Activated CD4-positive, alpha-beta T cell treated with anti-CD3 and anti-CD28 coated beads for 24 hours (primary cell): ENCODE measurements around the gene TEX44.
A peak's percentile ranks its signal among the peaks of the same experiment; 100 is the strongest.

Experiments
- DNase-seq, 2 donors: peaks; one replicate each; pipeline ENCODE4 v3.0.0-alpha.2; 2020; ENCODE audit warnings: low read depth in 2 of 2

Gene TEX44

GRCh38 chr2:231633241-231633976, 40.7 kb downstream of the TEX44 start:
- DNase-seq: no peak

DNA sequence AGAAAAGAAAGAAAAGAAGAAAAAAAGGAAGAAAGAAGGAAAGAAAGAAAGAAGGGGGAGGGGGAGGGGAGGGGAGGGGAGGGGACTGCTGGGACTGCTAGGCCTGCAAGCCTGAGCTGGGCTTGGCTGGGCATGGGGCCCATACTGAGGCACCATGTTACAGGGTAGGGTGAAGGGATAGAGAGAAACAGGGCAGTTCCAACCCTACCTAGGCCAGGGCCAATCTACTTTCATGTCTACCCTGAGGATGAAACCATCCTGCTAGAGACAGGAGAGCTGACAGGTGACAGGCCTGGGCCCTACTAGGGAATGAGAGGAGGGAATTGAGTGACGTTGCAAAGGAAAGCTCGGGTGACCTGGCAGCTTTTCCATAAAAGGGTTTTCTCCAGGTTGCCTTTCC, 41.7 kb downstream of the TEX44 start:
- no peak for DNase-seq

GRCh38 chr2:231634951-231635875, 42.5 kb downstream of the TEX44 start:
- DNase-seq: no peak

GRCh38 chr2:231640241-231640640, 47.6 kb downstream of the TEX44 start:
- DNase-seq: no peak

DNA sequence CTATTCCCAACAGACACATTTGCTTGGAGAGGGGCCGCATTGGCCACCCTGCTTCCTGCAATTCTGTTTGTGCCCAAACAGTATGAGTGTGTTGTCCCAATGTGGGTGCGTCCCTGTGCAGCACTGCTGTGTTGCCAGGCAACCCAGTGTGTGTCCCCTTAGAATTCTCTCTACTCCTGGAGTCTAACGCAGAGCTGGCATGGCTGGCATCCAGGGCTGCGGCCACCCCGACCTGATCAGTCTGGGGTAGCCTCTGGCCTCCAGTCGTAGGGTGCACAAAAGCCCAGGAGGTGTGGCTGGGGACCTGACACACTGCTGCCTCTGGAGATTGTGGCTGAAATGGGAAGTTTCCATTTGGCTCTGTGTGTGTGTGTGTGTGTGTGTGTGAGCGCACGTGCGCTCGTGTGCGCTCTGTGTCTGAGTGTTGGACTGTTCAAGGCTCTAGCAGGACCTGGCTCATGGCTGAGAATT, 48.0 kb downstream of the TEX44 start:
- no peak for DNase-seq

DNA sequence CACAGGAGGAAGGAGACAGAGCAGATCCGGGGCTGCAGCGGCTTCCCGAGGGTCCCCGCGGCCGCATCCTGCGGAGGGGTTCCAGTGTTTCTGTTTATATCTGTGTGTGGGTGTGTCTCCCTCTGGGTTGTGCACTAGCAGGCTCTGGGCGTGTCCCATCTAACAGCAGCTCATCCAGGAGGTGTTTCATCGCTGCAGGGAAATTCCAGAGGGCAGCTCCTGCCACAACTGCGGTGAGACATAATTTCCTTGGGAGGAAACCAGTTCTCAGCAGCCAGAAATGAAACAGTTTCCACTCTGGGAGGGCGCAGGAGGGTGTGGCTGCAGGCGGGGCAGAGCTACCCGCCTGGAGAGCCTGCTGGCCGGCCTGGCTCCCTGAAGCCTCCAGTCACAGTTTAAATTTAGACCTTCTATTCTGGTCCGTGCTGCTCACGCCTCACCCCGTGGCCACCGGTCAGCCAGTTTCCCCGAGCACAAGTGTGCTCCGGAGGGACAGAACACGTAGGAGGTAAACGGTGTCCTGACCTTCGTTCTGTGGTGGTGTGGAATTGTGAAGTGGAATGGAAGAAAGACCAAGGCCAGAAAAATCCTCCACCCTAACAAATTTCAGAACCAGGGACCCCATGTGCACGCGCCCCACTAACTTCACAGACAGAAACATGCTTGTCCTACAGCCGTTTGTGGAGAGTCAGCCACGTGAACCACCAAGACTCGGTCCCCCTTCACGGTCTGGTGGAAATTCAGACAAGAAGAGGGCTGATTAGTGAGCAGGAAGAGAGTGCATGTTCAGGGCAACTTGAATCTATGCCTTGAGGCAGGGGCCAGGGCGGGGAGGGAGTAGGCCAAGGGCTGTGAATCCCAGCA, 50.2 kb downstream of the TEX44 start:
- DNase-seq: peak; percentile 40 to 55

GRCh38 chr2:231643495-231643888, 50.8 kb downstream of the TEX44 start:
- no peak for DNase-seq
